GM18517 (cell line): ENCODE data around the gene KLHDC7A.
"Not testable (repeated sequence)": the region's sequence is repeated elsewhere in the genome, so short reads cannot be mapped to it uniquely, and the experiment has no call there.

ENCODE experiments used
- ATAC-seq: cut with Tn5 transposase; IDR thresholded peaks from one replicate; pipeline ENCODE4 v1.9.1; 2021; ENCODE audit warnings: mild to moderate bottlenecking, moderate library complexity; ENCODE audit not compliant: unreplicated experiment

The KLHDC7A gene

GRCh38 chr1:18480315-18481189 lies at the start of gene KLHDC7A:
TSS of gene KLHDC7A (plus strand) at chr1:18480930. CDS start at chr1:18480982, 52 bp downstream.
- no peak for ATAC-seq

- ATAC-seq = no peak
Measured at GRCh38 chr1:18434041-18434440, 46.7 kb upstream of the KLHDC7A start.

GRCh38 chr1:18440385-18441226 lies 40.1 kb upstream of the KLHDC7A start:
- ATAC-seq = no peak

GRCh38 chr1:18443587-18444520 lies 36.9 kb upstream of the KLHDC7A start:
- ATAC-seq = no peak

- no peak for ATAC-seq
Measured at GRCh38 chr1:18444563-18444962, 36.2 kb upstream of the KLHDC7A start.

GRCh38 chr1:18446751-18447150 lies 34.0 kb upstream of the KLHDC7A start:
- no peak for ATAC-seq

GRCh38 chr1:18447509-18448220 lies 33.1 kb upstream of the KLHDC7A start:
- no peak for ATAC-seq

- no peak for ATAC-seq
Measured at GRCh38 chr1:18448889-18449288, 31.8 kb upstream of the KLHDC7A start.

- no peak for ATAC-seq
Measured at GRCh38 chr1:18452550-18452949, 28.2 kb upstream of the KLHDC7A start.

- no peak for ATAC-seq
Measured at GRCh38 chr1:18458133-18459092, 22.3 kb upstream of the KLHDC7A start.

- ATAC-seq = no peak
Measured at GRCh38 chr1:18461656-18462055, 19.1 kb upstream of the KLHDC7A start.

GRCh38 chr1:18462517-18462916 lies 18.2 kb upstream of the KLHDC7A start:
- not testable (repeated sequence) for ATAC-seq

GRCh38 chr1:18463063-18463462 lies 17.7 kb upstream of the KLHDC7A start:
- ATAC-seq = no peak

GRCh38 chr1:18463984-18464664 lies 16.6 kb upstream of the KLHDC7A start:
- ATAC-seq = no peak

GRCh38 chr1:18464665-18465050 lies 16.1 kb upstream of the KLHDC7A start:
- no peak for ATAC-seq

- no peak for ATAC-seq
Measured at GRCh38 chr1:18466676-18467075, 14.1 kb upstream of the KLHDC7A start.

GRCh38 chr1:18468570-18468969 lies 12.2 kb upstream of the KLHDC7A start:
- no peak for ATAC-seq

- no peak for ATAC-seq
Measured at GRCh38 chr1:18469514-18469913, 11.2 kb upstream of the KLHDC7A start.
